Gastroesophageal sphincter (tissue), 4 donors: ENCODE measurements around the gene SCIN. TPM values are rescaled to one million over a fixed set of nuclear protein-coding genes. Genes with fewer than 3 reads are reported as not detected.

Experiments
- ATAC-seq: fragments of 150-250 bp; one replicate; pipeline ENCODE4 v1.9.1; 2016; ENCODE audit warnings: mild to moderate bottlenecking, moderate library complexity
- H3K27ac ChIP-seq, 4 donors: fragments of 200-600 bp; sonication (generic) in 3 of 4; 1 replicate in 3 of 4; 2 replicates in 1 of 4; pipeline ENCODE4 v1.5.1; 2016 to 2019
- H3K27me3 ChIP-seq: fragments of 200-600 bp; sonication (generic); one replicate; pipeline ENCODE4 v1.5.1; 2019
- H3K36me3 ChIP-seq, 2 donors: fragments of 200-600 bp; sonication (generic); one replicate each; pipeline ENCODE4 v1.5.1; 2019; ENCODE audit warnings: control low read depth in 1 of 2
- H3K4me1 ChIP-seq, 3 donors: fragments of 200-600 bp; sonication (generic); 1 replicate in 2 of 3; 2 replicates in 1 of 3; pipeline ENCODE4 v1.5.1; 2016 to 2019; ENCODE audit warnings: control low read depth in 2 of 3
- H3K4me3 ChIP-seq, 2 donors: fragments of 200-600 bp; sonication (generic); one replicate each; pipeline ENCODE4 v1.5.1; 2019; ENCODE audit warnings: mild to moderate bottlenecking in 1 of 2, moderate library complexity in 1 of 2
- H3K9me3 ChIP-seq, 3 donors: fragments of 200-600 bp; sonication (generic); one replicate each; pipeline ENCODE4 v1.5.1; 2017 to 2019; ENCODE audit warnings: control low read depth in 2 of 3
- EP300 ChIP-seq: sonication (generic); formaldehyde crosslinking; IDR thresholded peaks from one replicate; pipeline ENCODE4 v1.6.1; 2017; ENCODE audit warnings: antibody characterized with exemption, mild to moderate bottlenecking
- POLR2A ChIP-seq, 2 donors: fragments of 450-650 bp; IDR thresholded peaks; one replicate each; pipeline ENCODE4 v1.6.1; 2017; ENCODE audit warnings: antibody characterized with exemption in 2 of 2, mild to moderate bottlenecking in 2 of 2, moderate library complexity in 1 of 2
- POLR2AphosphoS5 ChIP-seq: sonication (generic); formaldehyde crosslinking; IDR thresholded peaks from one replicate; pipeline ENCODE4 v1.6.1; 2017; ENCODE audit warnings: antibody characterized with exemption
- WGBS, 2 donors: methylation state at CpG; one replicate each; pipeline ENCODE4 v1.1.5; 2018; ENCODE audit warnings: low coverage in 1 of 2; 5-methylcytosine and 5-hydroxymethylcytosine counted together
- total RNA-seq, 4 donors: library from RNA; depleted of rRNA; stranded (reverse); fragments of >200 nt; gene quantifications; one replicate each; pipeline ENCODE4 v1.1.0, GENCODE V29; 2016
- TF ChIP-seq, protein P1 (sequence below), 4 experiments: fragments of 200-600 bp in 2 of 4; fragments of 450-650 bp in 2 of 4; sonication (generic) in 1 of 4; IDR thresholded peaks; one replicate each; pipeline ENCODE4 v1.5.1; 2017 to 2019; ENCODE audit warnings: antibody characterized with exemption in 4 of 4, mild to moderate bottlenecking in 2 of 4, moderate library complexity in 2 of 4

SCIN gene
- total RNA-seq, 4 donors from 2014 or later = 0.62 to 5.8 (median 2.3) TPM

- ATAC-seq = no peak
- Histone ChIP-seq H3K27ac (no peak overlapping the region), H3K27me3 (no peaks in the 10 kb centered on the region), H3K4me1 (no peaks in the 10 kb centered on the region), H3K4me3 (no peak overlapping the region), H3K36me3 (no peaks in the 10 kb centered on the region), H3K9me3 (no peaks in the 10 kb centered on the region)
- WGBS, 2 donors = 76 to 86% methylated on average over 4 of the region's 4 CpGs
- no peak for TF ChIP-seq POLR2A (IDR thresholded peaks at IDR 0.05)
- no peak for TF ChIP-seq EP300
- TF ChIP-seq, protein P1, sequence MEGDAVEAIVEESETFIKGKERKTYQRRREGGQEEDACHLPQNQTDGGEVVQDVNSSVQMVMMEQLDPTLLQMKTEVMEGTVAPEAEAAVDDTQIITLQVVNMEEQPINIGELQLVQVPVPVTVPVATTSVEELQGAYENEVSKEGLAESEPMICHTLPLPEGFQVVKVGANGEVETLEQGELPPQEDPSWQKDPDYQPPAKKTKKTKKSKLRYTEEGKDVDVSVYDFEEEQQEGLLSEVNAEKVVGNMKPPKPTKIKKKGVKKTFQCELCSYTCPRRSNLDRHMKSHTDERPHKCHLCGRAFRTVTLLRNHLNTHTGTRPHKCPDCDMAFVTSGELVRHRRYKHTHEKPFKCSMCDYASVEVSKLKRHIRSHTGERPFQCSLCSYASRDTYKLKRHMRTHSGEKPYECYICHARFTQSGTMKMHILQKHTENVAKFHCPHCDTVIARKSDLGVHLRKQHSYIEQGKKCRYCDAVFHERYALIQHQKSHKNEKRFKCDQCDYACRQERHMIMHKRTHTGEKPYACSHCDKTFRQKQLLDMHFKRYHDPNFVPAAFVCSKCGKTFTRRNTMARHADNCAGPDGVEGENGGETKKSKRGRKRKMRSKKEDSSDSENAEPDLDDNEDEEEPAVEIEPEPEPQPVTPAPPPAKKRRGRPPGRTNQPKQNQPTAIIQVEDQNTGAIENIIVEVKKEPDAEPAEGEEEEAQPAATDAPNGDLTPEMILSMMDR (IDR thresholded peaks at IDR 0.05) = no peak
- TF ChIP-seq POLR2AphosphoS5 = no peak
Measured at GRCh38 chr7:12586271-12586670, 15.8 kb downstream of the SCIN start.

- ATAC-seq = no peak
- no peak overlapping the region for H3K27ac ChIP-seq
- no peaks in the 10 kb centered on the region for H3K36me3 ChIP-seq
- WGBS, 2 donors = 97% methylated on average over 6 of the region's 11 CpGs; no CpG with 5 or more reads in 1 of the 2 donors
- H3K4me3 ChIP-seq = no peak overlapping the region
- no peaks in the 10 kb centered on the region for H3K27me3 ChIP-seq
- no peaks in the 10 kb centered on the region for H3K9me3 ChIP-seq
- TF ChIP-seq, protein P1 (IDR thresholded peaks at IDR 0.05) = no peak
- no peak for TF ChIP-seq POLR2A (IDR thresholded peaks at IDR 0.05)
- no peaks in the 10 kb centered on the region for H3K4me1 ChIP-seq
Measured at GRCh38 chr7:12588259-12588904, 17.9 kb downstream of the SCIN start.

DNA sequence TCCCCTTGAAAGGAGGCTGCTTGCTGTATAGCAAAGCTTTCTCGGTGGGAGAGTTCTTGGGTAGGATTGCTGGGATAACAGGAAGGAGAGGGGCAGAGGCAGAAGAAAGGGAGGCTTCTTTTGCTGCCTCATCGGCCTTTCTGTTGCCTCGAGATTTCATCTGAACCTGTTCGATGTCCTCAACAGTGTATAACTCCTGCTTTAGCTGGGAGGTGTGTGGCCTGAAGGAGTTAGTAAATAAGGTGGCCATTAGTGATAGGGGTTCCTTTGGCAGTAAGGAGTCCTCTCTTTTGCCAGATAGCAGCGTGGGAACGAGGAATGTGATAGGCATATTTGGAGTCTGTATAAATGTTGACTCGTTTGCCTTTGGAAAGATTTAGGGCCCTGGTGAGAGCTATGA, 20.0 kb downstream of the SCIN start:
- WGBS, 2 donors = 85 to 90% methylated on average over 3 to 7 of the region's 7 CpGs
- no peak for ATAC-seq
- Histone ChIP-seq H3K9me3 (no peaks in the 10 kb centered on the region), H3K4me1 (no peaks in the 10 kb centered on the region), H3K27me3 (no peaks in the 10 kb centered on the region), H3K27ac (no peak overlapping the region), H3K4me3 (no peak overlapping the region), H3K36me3 (no peaks in the 10 kb centered on the region)
- TF ChIP-seq, protein P1 (IDR thresholded peaks at IDR 0.05) = no peak
- TF ChIP-seq EP300 = no peak
- TF ChIP-seq POLR2AphosphoS5 = no peak
- no peak for TF ChIP-seq POLR2A (IDR thresholded peaks at IDR 0.05)

- no peaks in the 10 kb centered on the region for H3K9me3 ChIP-seq
- WGBS, 2 donors = 90% methylated on average over 14 to 22 of the region's 24 CpGs
- no peak overlapping the region for H3K27ac ChIP-seq
- no peaks in the 10 kb centered on the region for H3K36me3 ChIP-seq
- ATAC-seq = no peak
- TF ChIP-seq, protein P1 (IDR thresholded peaks at IDR 0.05) = no peak
- TF ChIP-seq POLR2A (IDR thresholded peaks at IDR 0.05) = no peak
- TF ChIP-seq EP300 = no peak
- no peak for TF ChIP-seq POLR2AphosphoS5
- no peaks in the 10 kb centered on the region for H3K27me3 ChIP-seq
- H3K4me3 ChIP-seq = no peak overlapping the region
- H3K4me1 ChIP-seq = no peaks in the 10 kb centered on the region
Measured at GRCh38 chr7:12594122-12594897, 23.8 kb downstream of the SCIN start.

DNA sequence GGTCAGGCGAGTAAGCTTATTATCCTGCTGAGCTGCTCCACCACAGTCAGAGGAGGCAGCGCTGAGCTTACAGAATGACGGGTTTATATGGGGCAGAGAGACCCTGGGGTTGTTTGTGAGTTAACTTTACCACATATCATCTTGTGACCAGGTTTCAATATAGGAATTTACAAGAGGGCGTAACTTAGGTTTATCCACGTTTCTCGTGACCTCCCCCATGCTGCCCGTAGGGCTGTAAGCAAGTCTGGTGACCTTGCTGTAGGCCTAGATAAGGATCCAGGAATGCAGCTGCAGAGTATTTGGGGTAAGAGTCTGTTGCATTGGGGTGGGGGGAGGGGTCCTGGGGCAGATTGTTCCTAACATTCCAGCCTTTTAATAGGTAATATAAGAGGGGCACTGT, 24.6 kb downstream of the SCIN start:
- no peak for TF ChIP-seq POLR2A (IDR thresholded peaks at IDR 0.05)
- TF ChIP-seq POLR2AphosphoS5 = no peak
- no peak for TF ChIP-seq EP300
- TF ChIP-seq, protein P1 (IDR thresholded peaks at IDR 0.05) = no peak
- ATAC-seq = no peak

More for the DNA sequence above, 24.6 kb downstream of the SCIN start:
- H3K27ac ChIP-seq = no peak overlapping the region
- 83 to 98% methylated on average over 1 to 6 of the region's 7 CpGs for WGBS, 2 donors
- H3K9me3 ChIP-seq = no peaks in the 10 kb centered on the region
- no peaks in the 10 kb centered on the region for H3K27me3 ChIP-seq
- H3K36me3 ChIP-seq = no peaks in the 10 kb centered on the region
- no peaks in the 10 kb centered on the region for H3K4me1 ChIP-seq
- H3K4me3 ChIP-seq = no peak overlapping the region
